A549 (cell line): ENCODE measurements around the gene CACNA1C. TPM values are rescaled to one million over a fixed set of nuclear protein-coding genes. Genes with fewer than 3 reads are reported as not detected.

Experiments
- ATAC-seq, 2 experiments: fragments of 200-7000 bp in 1 of 2; fragments of >200 bp in 1 of 2; cut with Nextera tagmentation in 1 of 2; cut with Tn5 transposase in 1 of 2; 3 replicates each; pipeline versions ENCODE4 v1.8.0 to v1.9.1; 2018 to 2020; ENCODE audit warnings: mild to moderate bottlenecking in 1 of 2, moderate library complexity in 1 of 2
- CTCF ChIA-PET: fragments of 300-600 bp; sonication (Branson Sonifier 250); formaldehyde crosslinking; extraction: SDS; loops from one replicate; lab custom pipeline; 2021; ENCODE audit warnings: antibody characterized with exemption, inconsistent platforms; lab: Yijun Ruan, JAX
- POLR2A ChIA-PET: fragments of 350-600 bp; formaldehyde crosslinking; extraction: SDS; loops from one replicate; lab custom pipeline; 2021; ENCODE audit warnings: antibody characterized with exemption, inconsistent platforms; lab: Yijun Ruan, JAX
- DNase-seq, 2 experiments: peaks; one replicate each; pipeline versions ENCODE4 v3.0.0 to v3.0.0-alpha.2; 2011 to 2016; ENCODE audit warnings: low read depth in 1 of 2, low spot score in 1 of 2
- FAIRE-seq: peaks from 2 replicates; lab custom pipeline; 2011; peaks lifted over from hg19 to GRCh38; lab: Jason Lieb, UNC
- H3K27ac ChIP-seq, 2 experiments: fragments of >200 bp; sonication (Bioruptor Twin); formaldehyde crosslinking; 3 replicates each; pipeline ENCODE4 v1.5.1; 2016 to 2017
- H3K4me1 ChIP-seq: fragments of >200 bp; sonication (Bioruptor Twin); formaldehyde crosslinking; 3 replicates; pipeline ENCODE4 v1.6.1; 2016
- H3K4me2 ChIP-seq: fragments of >200 bp; sonication (Bioruptor Twin); formaldehyde crosslinking; 3 replicates; pipeline ENCODE4 v1.6.1; 2016
- H3K4me3 ChIP-seq: fragments of >200 bp; sonication (Bioruptor Twin); formaldehyde crosslinking; 3 replicates; pipeline ENCODE4 v1.5.1; 2016
- H3K9me3 ChIP-seq: fragments of >200 bp; sonication (Bioruptor Twin); formaldehyde crosslinking; 3 replicates; pipeline ENCODE4 v1.6.1; 2016
- BHLHE40 ChIP-seq: IDR thresholded peaks from 2 replicates; pipeline ENCODE4 v1.6.1; 2012; ENCODE audit warnings: low read depth, low read length, inconsistent platforms
- CEBPB ChIP-seq, 2 experiments: fragments of >200 bp in 1 of 2; sonication (Bioruptor Twin) in 1 of 2; formaldehyde crosslinking in 1 of 2; IDR thresholded peaks; 2 replicates each; pipeline ENCODE4 v1.6.1; 2012 to 2016
- CHD2 ChIP-seq: fragments of 150-350 bp; IDR thresholded peaks from 2 replicates; pipeline ENCODE4 v1.6.1; 2014; ENCODE audit warnings: low read length; ENCODE audit not compliant: partially characterized antibody
- E2F6 ChIP-seq: IDR thresholded peaks from 2 replicates; pipeline ENCODE4 v1.6.1; 2012; ENCODE audit warnings: low read depth, borderline replicate concordance
- EHF ChIP-seq: fragments of 250-450 bp; sonication (Bioruptor Pico); IDR thresholded peaks from 2 replicates; pipeline ENCODE4 v1.5.0; 2020; ENCODE audit warnings: mild to moderate bottlenecking
- EHMT2 ChIP-seq: fragments of 200-600 bp; sonication (generic); IDR thresholded peaks from 2 replicates; pipeline ENCODE4 v1.6.1; 2016; ENCODE audit warnings: antibody characterized with exemption, low read depth, mild to moderate bottlenecking, moderate library complexity
- ESRRA ChIP-seq: fragments of 150-350 bp; IDR thresholded peaks from 2 replicates; pipeline ENCODE4 v1.6.1; 2014; ENCODE audit warnings: mild to moderate bottlenecking, low read length, borderline replicate concordance
- HDAC2 ChIP-seq: fragments of 200-600 bp; sonication (generic); IDR thresholded peaks from 2 replicates; pipeline ENCODE4 v1.6.1; 2016
- HOXA7 ChIP-seq: fragments of 250-450 bp; sonication (Bioruptor Pico); IDR thresholded peaks from 2 replicates; pipeline ENCODE4 v1.5.0; 2020; ENCODE audit warnings: mild to moderate bottlenecking, moderate library complexity
- HOXB13 ChIP-seq: fragments of 250-450 bp; sonication (Bioruptor Pico); IDR thresholded peaks from 2 replicates; pipeline ENCODE4 v1.5.0; 2020; ENCODE audit warnings: low read depth, mild to moderate bottlenecking, moderate library complexity
- JUN ChIP-seq, 2 experiments: fragments of >200 bp; sonication (Bioruptor Twin); formaldehyde crosslinking; IDR thresholded peaks; 2 replicates in 1 of 2; 3 replicates in 1 of 2; pipeline ENCODE4 v1.6.1; 2016 to 2017
- JUNB ChIP-seq: fragments of >200 bp; sonication (Bioruptor Twin); formaldehyde crosslinking; IDR thresholded peaks from 2 replicates; pipeline ENCODE4 v1.6.1; 2016
- KDM1A ChIP-seq: fragments of 200-600 bp; sonication (generic); IDR thresholded peaks from 2 replicates; pipeline ENCODE4 v1.6.1; 2016; ENCODE audit warnings: low read depth, mild to moderate bottlenecking
- MAZ ChIP-seq: fragments of 150-350 bp; IDR thresholded peaks from 2 replicates; pipeline ENCODE4 v1.6.1; 2014; ENCODE audit warnings: antibody characterized with exemption, low read depth, low read length, borderline replicate concordance
- PHF8 ChIP-seq: fragments of 200-600 bp; sonication (generic); IDR thresholded peaks from 2 replicates; pipeline ENCODE4 v1.6.1; 2016; ENCODE audit warnings: low read depth, mild to moderate bottlenecking, antibody characterized with exemption, moderate library complexity, borderline replicate concordance
- RCOR1 ChIP-seq: fragments of 150-350 bp; IDR thresholded peaks from 2 replicates; pipeline ENCODE4 v1.6.1; 2014; ENCODE audit warnings: antibody characterized with exemption, low read length, low read depth
- RNF2 ChIP-seq: fragments of 200-600 bp; sonication (generic); IDR thresholded peaks from 2 replicates; pipeline ENCODE4 v1.6.1; 2016; ENCODE audit warnings: low read depth, mild to moderate bottlenecking, antibody characterized with exemption, moderate library complexity, borderline replicate concordance
- ZSCAN20 ChIP-seq: fragments of 250-450 bp; sonication (Bioruptor Pico); IDR thresholded peaks from 2 replicates; pipeline ENCODE4 v1.8.0; 2022; ENCODE audit warnings: mild to moderate bottlenecking, moderate library complexity
- WGBS: methylation state at CpG from one replicate; pipeline ENCODE4 v1.1.6; 2017; ENCODE audit errors: missing lambda C conversion rate; 5-methylcytosine and 5-hydroxymethylcytosine counted together
- polyA plus RNA-seq, 4 experiments: library from polyadenylated mRNA; depleted of rRNA in 3 of 4; stranded (reverse); fragments of >200 nt; fragmentation: RNase III in 1 of 4; extraction: RNeasy Plus Mini Kit Qiagen cat#74134 plus additional on column Dnase treatment in 1 of 4; gene quantifications; 2 replicates in 3 of 4; 3 replicates in 1 of 4; pipeline ENCODE4 v1.2.3, GENCODE V29; 2011 to 2017
- TF ChIP-seq, protein P1 (sequence below): fragments of 200-600 bp; sonication (generic); IDR thresholded peaks from 2 replicates; pipeline ENCODE4 v1.6.1; 2016; ENCODE audit warnings: antibody characterized with exemption, mild to moderate bottlenecking, moderate library complexity
- TF ChIP-seq, protein P2 (sequence below): fragments of 250-450 bp; sonication (Bioruptor Pico); IDR thresholded peaks from 2 replicates; pipeline ENCODE4 v1.5.0; 2021; ENCODE audit warnings: mild to moderate bottlenecking, moderate library complexity, borderline replicate concordance
- TF ChIP-seq, protein P3 (sequence below): IDR thresholded peaks from 2 replicates; pipeline ENCODE4 v1.6.1; 2012

The CACNA1C gene
- polyA plus RNA-seq, 2 of the 4 experiments (the other 2 are of a cell fraction), result not detected

DNA sequence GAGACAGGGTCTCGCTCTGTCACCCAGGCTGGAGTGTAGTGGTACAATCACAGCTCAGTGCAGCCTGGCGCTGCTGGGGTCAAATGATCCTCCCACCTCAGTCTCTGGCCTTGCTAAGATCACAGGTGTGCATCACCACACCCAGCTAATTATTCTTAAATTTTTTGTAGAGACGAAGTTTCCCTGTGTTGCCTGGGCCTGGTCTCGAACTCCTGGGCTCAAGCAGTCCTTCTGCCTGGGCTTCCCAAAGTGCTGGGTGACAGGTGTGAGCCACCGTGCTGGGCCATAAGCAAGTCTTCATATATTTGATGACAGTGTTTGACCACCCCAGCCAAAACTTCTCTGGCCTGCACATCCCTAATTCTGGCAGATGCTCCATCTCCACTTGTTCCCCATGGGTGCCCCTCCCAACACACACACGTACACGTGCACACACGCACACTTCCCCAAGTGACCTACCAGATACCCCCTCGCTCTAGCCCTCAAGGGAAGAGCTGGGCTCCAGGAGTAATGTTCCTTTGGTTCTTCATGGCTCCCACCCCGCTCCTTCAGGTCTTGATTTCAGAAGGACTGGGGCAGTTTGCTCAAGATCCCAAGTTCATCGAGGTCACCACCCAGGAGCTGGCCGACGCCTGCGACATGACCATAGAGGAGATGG lies 637.7 kb downstream of the CACNA1C start (continued):
- TF ChIP-seq CHD2, result no peak
- no peak for TF ChIP-seq HDAC2
- no peak for TF ChIP-seq HOXA7 (CRISPR knock-in tag)

DNA sequence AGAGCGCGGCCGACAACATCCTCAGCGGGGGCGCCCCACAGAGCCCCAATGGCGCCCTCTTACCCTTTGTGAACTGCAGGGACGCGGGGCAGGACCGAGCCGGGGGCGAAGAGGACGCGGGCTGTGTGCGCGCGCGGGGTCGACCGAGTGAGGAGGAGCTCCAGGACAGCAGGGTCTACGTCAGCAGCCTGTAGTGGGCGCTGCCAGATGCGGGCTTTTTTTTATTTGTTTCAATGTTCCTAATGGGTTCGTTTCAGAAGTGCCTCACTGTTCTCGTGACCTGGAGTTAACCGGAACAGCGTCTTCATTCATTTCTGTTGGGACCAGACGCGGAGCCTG lies 638.2 kb downstream of the CACNA1C start:
- Histone ChIP-seq H3K9me3 (no peaks in the 10 kb centered on the region), H3K4me2 (peak overlapping the region; percentile 96), H3K27ac (peak overlapping the region in 1 of 2 experiments; percentile 42; a peak in 1 of 6 replicates), H3K4me1 (peaks cover 7% of the 10 kb centered on the region; the same call in 1 of the 3 replicates), H3K4me3 (peak overlapping the region; percentile 45)
- ATAC-seq (peak; percentile 26 to 71; a peak in 3 of 6 replicates), FAIRE-seq (no peak), DNase-seq (peak in 1 of 2 experiments; percentile 14)
- ChIA-PET CTCF (interaction anchor here (0.8 to 1.6 kb wide), 5 partner anchors 10 to 93 kb away, joined by 3 to 6 read pairs (median 3); no protein-coding TSS in a partner anchor), POLR2A (no interaction called here)
- TF ChIP-seq RCOR1, result no peak
- no peak for TF ChIP-seq BHLHE40
- TF ChIP-seq CEBPB (IDR thresholded peaks at IDR 0.05), result no peak
- no peak for TF ChIP-seq KDM1A
- no peak for TF ChIP-seq HOXB13
- TF ChIP-seq RNF2, result no peak
- TF ChIP-seq EHF (CRISPR knock-in tag), result no peak
- TF ChIP-seq CHD2, result no peak
- TF ChIP-seq MAZ, result no peak
- TF ChIP-seq JUNB, result no peak
- TF ChIP-seq, protein P1, sequence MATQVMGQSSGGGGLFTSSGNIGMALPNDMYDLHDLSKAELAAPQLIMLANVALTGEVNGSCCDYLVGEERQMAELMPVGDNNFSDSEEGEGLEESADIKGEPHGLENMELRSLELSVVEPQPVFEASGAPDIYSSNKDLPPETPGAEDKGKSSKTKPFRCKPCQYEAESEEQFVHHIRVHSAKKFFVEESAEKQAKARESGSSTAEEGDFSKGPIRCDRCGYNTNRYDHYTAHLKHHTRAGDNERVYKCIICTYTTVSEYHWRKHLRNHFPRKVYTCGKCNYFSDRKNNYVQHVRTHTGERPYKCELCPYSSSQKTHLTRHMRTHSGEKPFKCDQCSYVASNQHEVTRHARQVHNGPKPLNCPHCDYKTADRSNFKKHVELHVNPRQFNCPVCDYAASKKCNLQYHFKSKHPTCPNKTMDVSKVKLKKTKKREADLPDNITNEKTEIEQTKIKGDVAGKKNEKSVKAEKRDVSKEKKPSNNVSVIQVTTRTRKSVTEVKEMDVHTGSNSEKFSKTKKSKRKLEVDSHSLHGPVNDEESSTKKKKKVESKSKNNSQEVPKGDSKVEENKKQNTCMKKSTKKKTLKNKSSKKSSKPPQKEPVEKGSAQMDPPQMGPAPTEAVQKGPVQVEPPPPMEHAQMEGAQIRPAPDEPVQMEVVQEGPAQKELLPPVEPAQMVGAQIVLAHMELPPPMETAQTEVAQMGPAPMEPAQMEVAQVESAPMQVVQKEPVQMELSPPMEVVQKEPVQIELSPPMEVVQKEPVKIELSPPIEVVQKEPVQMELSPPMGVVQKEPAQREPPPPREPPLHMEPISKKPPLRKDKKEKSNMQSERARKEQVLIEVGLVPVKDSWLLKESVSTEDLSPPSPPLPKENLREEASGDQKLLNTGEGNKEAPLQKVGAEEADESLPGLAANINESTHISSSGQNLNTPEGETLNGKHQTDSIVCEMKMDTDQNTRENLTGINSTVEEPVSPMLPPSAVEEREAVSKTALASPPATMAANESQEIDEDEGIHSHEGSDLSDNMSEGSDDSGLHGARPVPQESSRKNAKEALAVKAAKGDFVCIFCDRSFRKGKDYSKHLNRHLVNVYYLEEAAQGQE, result no peak
- TF ChIP-seq, protein P2, sequence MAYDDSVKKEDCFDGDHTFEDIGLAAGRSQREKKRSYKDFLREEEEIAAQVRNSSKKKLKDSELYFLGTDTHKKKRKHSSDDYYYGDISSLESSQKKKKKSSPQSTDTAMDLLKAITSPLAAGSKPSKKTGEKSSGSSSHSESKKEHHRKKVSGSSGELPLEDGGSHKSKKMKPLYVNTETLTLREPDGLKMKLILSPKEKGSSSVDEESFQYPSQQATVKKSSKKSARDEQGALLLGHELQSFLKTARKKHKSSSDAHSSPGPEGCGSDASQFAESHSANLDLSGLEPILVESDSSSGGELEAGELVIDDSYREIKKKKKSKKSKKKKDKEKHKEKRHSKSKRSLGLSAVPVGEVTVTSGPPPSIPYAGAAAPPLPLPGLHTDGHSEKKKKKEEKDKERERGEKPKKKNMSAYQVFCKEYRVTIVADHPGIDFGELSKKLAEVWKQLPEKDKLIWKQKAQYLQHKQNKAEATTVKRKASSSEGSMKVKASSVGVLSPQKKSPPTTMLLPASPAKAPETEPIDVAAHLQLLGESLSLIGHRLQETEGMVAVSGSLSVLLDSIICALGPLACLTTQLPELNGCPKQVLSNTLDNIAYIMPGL (CRISPR knock-in tag), result no peak
- no peak for TF ChIP-seq EHMT2
- no peak for TF ChIP-seq E2F6
- no peak for TF ChIP-seq ZSCAN20
- no peak for TF ChIP-seq ESRRA
- TF ChIP-seq, protein P3, sequence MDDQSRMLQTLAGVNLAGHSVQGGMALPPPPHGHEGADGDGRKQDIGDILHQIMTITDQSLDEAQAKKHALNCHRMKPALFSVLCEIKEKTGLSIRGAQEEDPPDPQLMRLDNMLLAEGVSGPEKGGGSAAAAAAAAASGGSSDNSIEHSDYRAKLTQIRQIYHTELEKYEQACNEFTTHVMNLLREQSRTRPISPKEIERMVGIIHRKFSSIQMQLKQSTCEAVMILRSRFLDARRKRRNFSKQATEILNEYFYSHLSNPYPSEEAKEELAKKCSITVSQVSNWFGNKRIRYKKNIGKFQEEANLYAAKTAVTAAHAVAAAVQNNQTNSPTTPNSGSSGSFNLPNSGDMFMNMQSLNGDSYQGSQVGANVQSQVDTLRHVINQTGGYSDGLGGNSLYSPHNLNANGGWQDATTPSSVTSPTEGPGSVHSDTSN, result no peak
- TF ChIP-seq PHF8, result no peak
- TF ChIP-seq JUN (IDR thresholded peaks at IDR 0.05), result no peak
- WGBS, result 45% methylated on average over 28 of the region's 28 CpGs
